BLaER1 treated with 17β-estradiol and CSF1 and Interleukin-3, amounts not matched to agents 10 nM and 100 nM (cell line): Measurements from ENCODE around the gene PDE4DIP.
"Not testable (repeated sequence)": the region's sequence is repeated elsewhere in the genome, so short reads cannot be mapped to it uniquely, and the experiment has no call there.

ENCODE experiments used
- H3K27ac ChIP-seq, 11 experiments: shearing (Covaris generic); formaldehyde crosslinking; 2 replicates each; pipeline ENCODE4 v1.8.1; 2022
- H3K27me3 ChIP-seq, 11 experiments: shearing (Covaris generic); formaldehyde crosslinking; 2 replicates each; pipeline ENCODE4 v1.8.1; 2022
- H3K36me3 ChIP-seq, 11 experiments: shearing (Covaris generic); formaldehyde crosslinking; 2 replicates each; pipeline ENCODE4 v1.8.1; 2022
- H3K4me1 ChIP-seq, 10 experiments: shearing (Covaris generic); formaldehyde crosslinking; 2 replicates each; pipeline ENCODE4 v1.8.1; 2022
- H3K4me2 ChIP-seq, 11 experiments: shearing (Covaris generic); formaldehyde crosslinking; 2 replicates each; pipeline ENCODE4 v1.8.1; 2022
- H3K4me3 ChIP-seq, 10 experiments: shearing (Covaris generic); formaldehyde crosslinking; 2 replicates each; pipeline ENCODE4 v1.8.1; 2022
- H3K9ac ChIP-seq, 11 experiments: shearing (Covaris generic); formaldehyde crosslinking; 2 replicates each; pipeline ENCODE4 v1.8.1; 2022
- H3K9me3 ChIP-seq, 11 experiments: shearing (Covaris generic); formaldehyde crosslinking; replicated peaks in 1 of 11; 2 replicates each; pipeline ENCODE4 v1.8.1; 2022
- H4K20me1 ChIP-seq, 11 experiments: shearing (Covaris generic); formaldehyde crosslinking; 2 replicates each; pipeline ENCODE4 v1.8.1; 2022

The PDE4DIP gene

DNA sequence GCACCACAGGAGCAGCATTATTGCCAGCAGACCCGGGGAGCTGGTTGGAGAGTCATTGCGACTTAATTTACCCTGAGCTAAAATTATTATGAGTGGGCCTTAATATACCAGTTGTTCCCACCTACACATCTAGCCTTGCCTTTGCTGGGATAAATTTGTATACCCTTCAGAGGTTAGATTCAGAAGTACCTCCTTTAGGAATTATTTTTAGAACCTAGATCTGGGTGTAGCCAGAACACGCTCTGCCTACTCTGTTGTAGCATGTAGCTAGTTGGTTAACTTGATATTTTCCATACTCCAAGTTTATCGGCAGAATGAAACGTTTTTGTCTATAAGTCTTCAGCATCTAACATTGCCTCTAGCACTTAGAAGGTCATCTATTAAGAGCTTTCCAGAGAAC lies 9.1 kb downstream of the PDE4DIP start:
- H3K27me3 ChIP-seq, H3K4me2 ChIP-seq, H3K36me3 ChIP-seq, H3K27ac ChIP-seq, H3K9me3 ChIP-seq, H4K20me1 ChIP-seq, H3K4me3 ChIP-seq, H3K4me1 ChIP-seq, H3K9ac ChIP-seq: not testable (repeated sequence)

DNA sequence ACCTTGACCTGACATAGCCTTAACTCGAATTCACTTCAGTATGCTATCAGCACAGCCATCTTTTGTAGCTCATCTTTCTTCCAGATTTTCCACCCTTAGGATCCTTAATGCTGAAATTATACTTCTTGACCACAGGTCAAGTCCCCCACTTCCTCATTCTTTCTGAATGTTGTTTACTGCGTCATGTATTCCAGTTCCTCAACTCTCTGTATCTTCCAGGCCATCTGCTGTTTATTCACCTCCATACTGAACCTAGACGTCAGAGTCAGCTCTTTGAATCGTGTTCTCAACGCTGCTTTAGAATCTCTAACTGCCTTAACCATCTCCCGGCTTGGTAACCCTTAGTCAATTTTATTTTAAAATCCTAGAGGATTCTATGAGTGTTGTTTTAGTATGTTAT lies 9.8 kb downstream of the PDE4DIP start:
- H3K4me3 ChIP-seq, H3K9ac ChIP-seq, H3K36me3 ChIP-seq, H4K20me1 ChIP-seq, H3K4me2 ChIP-seq, H3K27me3 ChIP-seq, H3K27ac ChIP-seq, H3K4me1 ChIP-seq, H3K9me3 ChIP-seq: not testable (repeated sequence)

DNA sequence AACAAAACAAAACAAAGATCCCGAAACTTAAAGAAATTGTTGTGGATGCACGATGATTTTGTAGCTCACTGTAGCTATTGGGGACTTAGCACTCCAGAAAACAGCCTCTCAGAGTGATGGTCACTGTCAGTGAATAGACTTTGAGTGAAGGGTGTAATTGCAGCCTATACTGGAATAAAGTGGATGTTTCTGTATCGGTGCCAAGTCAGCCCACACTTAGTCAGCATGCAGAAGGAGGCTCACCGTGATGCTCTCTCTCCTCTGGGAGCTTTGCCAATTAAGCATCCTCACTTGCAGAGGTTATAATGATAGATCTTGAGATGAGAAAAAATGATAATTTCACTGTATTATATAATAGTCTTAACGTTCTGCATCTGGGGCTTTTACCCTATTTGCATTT lies 11.1 kb downstream of the PDE4DIP start:
- H3K36me3 ChIP-seq, H3K27ac ChIP-seq, H3K4me1 ChIP-seq, H4K20me1 ChIP-seq, H3K4me2 ChIP-seq, H3K9me3 ChIP-seq, H3K4me3 ChIP-seq, H3K9ac ChIP-seq, H3K27me3 ChIP-seq: not testable (repeated sequence)

- not testable (repeated sequence) for H3K9me3 ChIP-seq, H3K4me3 ChIP-seq, H3K4me2 ChIP-seq, H3K36me3 ChIP-seq, H3K27me3 ChIP-seq, H3K9ac ChIP-seq, H3K4me1 ChIP-seq, H3K27ac ChIP-seq, H4K20me1 ChIP-seq
Observed at GRCh38 chr1:148860049-148860448, 15.8 kb downstream of the PDE4DIP start.

DNA sequence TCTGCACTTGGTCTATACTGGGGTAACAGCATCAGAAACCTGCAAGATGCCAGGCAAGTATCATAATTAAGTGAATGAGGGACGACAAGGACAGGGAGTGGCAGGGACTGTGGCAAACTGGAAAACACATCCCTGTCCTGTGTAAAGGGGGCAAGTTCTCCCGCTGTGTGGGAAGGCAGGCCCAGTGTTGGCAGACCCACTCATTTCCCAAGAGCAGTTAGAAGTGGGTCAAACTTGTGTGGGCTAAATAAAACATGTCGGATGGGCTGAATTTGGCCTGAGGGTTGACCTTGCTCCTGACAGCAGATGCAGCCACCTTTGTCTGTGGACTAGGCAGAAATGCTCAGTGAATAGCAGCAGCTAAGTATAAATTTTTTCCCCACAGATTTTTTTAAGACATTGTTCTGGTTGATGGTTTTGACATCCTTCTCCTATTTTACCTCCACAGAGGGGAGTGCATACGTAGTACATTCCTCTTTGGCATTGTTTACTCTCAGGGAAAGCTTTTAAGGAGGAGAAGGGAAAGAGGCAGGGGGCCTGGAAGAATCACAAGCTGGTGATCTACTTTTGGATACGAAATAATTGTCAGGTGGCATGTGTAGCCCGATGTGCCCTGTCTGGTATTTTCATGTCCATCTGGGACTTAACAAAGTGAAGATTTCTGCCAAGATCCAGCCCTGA lies 16.5 kb downstream of the PDE4DIP start:
- not testable (repeated sequence) for H3K27ac ChIP-seq, H3K4me3 ChIP-seq, H3K36me3 ChIP-seq, H3K4me2 ChIP-seq, H3K27me3 ChIP-seq, H3K4me1 ChIP-seq, H4K20me1 ChIP-seq, H3K9me3 ChIP-seq, H3K9ac ChIP-seq

- not testable (repeated sequence) for H3K9me3 ChIP-seq, H4K20me1 ChIP-seq, H3K4me3 ChIP-seq
Observed at GRCh38 chr1:148862590-148862989, 18.4 kb downstream of the PDE4DIP start.

GRCh38 chr1:148868924-148869633 lies 24.9 kb downstream of the PDE4DIP start:
- H3K27ac ChIP-seq, H3K36me3 ChIP-seq, H3K4me1 ChIP-seq, H3K9ac ChIP-seq, H3K9me3 ChIP-seq, H4K20me1 ChIP-seq, H3K27me3 ChIP-seq, H3K4me3 ChIP-seq, H3K4me2 ChIP-seq: not testable (repeated sequence)

More at GRCh38 chr1:148862590-148862989, 18.4 kb downstream of the PDE4DIP start:
- H3K27ac ChIP-seq, H3K9ac ChIP-seq, H3K27me3 ChIP-seq, H3K4me2 ChIP-seq, H3K4me1 ChIP-seq, H3K36me3 ChIP-seq: not testable (repeated sequence)

DNA sequence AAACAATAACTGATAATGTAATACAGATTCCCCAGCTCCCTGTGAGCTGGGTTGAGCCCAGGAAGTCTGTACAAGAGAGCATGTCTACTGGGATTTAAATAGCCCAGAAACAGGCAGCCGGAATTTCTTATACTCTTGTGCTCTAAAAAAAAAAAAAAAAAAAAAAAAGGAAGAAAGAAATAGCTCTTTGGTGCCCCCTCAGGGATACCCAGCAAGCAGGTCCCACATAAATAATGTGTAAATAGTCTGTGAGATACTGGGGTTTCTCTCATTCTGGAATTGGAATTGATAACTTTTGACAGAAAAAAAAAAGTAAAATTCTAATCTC lies 25.4 kb downstream of the PDE4DIP start:
- H3K9ac ChIP-seq, H3K36me3 ChIP-seq, H3K27me3 ChIP-seq, H3K4me3 ChIP-seq, H3K9me3 ChIP-seq, H3K4me1 ChIP-seq, H3K4me2 ChIP-seq, H3K27ac ChIP-seq, H4K20me1 ChIP-seq: not testable (repeated sequence)

GRCh38 chr1:148874408-148875388 lies 30.5 kb downstream of the PDE4DIP start:
- not testable (repeated sequence) for H4K20me1 ChIP-seq, H3K4me2 ChIP-seq, H3K9ac ChIP-seq, H3K4me3 ChIP-seq, H3K4me1 ChIP-seq, H3K9me3 ChIP-seq, H3K36me3 ChIP-seq, H3K27me3 ChIP-seq, H3K27ac ChIP-seq

- not testable (repeated sequence) for H3K27ac ChIP-seq, H3K4me2 ChIP-seq, H3K4me3 ChIP-seq, H3K9me3 ChIP-seq, H4K20me1 ChIP-seq, H3K36me3 ChIP-seq, H3K27me3 ChIP-seq, H3K4me1 ChIP-seq, H3K9ac ChIP-seq
Observed at GRCh38 chr1:148879812-148880416, 35.7 kb downstream of the PDE4DIP start.

GRCh38 chr1:148881261-148881660 lies 37.0 kb downstream of the PDE4DIP start:
- H3K4me2 ChIP-seq, H3K27ac ChIP-seq, H3K27me3 ChIP-seq, H3K9ac ChIP-seq, H3K9me3 ChIP-seq, H3K4me1 ChIP-seq, H3K36me3 ChIP-seq, H3K4me3 ChIP-seq, H4K20me1 ChIP-seq: not testable (repeated sequence)

DNA sequence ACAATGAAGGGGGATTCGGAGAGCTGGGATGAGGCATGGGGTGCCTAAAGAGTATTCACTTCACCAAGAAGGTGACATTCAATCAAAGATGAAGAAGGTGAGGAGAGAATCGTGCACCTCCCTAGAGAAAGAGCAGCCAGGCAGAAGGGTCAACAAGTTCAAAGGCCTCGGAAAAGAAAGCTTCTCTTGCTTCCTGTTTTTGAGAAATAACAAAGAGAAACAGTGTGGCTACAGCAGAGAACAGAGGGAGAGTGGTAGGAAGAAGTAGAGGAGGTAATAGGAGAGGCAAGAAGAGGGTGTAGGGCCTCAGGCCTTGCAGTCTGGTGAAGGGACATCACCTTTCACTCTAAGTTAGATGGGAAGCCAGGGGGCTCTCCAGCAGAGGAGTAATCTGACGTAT lies 41.0 kb downstream of the PDE4DIP start:
- not testable (repeated sequence) for H3K9me3 ChIP-seq, H3K4me2 ChIP-seq, H3K9ac ChIP-seq, H4K20me1 ChIP-seq, H3K36me3 ChIP-seq, H3K4me3 ChIP-seq, H3K4me1 ChIP-seq, H3K27me3 ChIP-seq
- peak overlapping the region in 2 of 11 experiments; percentile 46 to 52; a peak in 1 of 22 replicates for H3K27ac ChIP-seq

DNA sequence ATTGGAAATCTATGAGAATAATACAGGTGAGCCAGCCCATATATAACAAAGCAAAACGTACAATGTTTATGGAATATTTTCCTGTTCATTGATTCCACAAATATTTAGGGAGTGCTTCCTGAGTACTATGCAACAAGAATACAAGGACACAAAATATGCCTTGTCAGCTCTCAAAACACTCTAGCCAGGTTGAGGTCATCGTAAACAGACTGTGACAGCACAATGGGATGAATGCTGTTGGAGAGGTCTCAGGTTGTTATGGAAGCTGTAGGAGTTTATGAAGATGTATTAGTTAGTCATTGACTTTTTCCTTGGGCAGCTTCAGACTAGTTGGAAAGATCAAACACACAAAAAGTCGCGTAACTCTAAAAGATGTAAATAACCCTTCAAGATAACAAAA lies 42.1 kb downstream of the PDE4DIP start:
- not testable (repeated sequence) for H3K9ac ChIP-seq, H3K36me3 ChIP-seq, H3K27ac ChIP-seq, H3K4me2 ChIP-seq, H3K27me3 ChIP-seq, H3K9me3 ChIP-seq, H4K20me1 ChIP-seq, H3K4me3 ChIP-seq, H3K4me1 ChIP-seq

DNA sequence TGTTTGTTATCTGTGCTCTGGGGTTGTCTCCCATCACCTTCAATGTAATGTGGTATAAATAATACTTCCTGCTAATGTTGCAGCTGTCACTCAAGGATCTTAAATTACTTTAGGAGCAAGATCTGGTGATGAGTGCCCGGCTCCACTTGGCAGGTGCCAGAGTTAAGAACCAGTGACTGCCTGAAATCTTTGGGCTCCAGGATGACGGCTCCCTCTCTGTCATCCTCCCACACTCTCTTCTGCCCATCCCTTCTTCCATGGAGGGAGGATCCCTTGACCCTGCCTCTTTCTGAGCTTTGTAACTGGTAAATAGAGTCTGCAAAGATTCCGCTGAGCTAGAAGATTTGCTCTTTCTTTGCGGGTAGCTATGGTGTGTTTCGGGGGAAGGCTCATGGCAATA lies 44.4 kb downstream of the PDE4DIP start:
- H4K20me1 ChIP-seq, H3K27ac ChIP-seq, H3K4me2 ChIP-seq, H3K9me3 ChIP-seq, H3K27me3 ChIP-seq, H3K4me1 ChIP-seq, H3K9ac ChIP-seq, H3K4me3 ChIP-seq, H3K36me3 ChIP-seq: not testable (repeated sequence)
